ENCODE results near the gene HTT. TPM values are rescaled to one million over a fixed set of nuclear protein-coding genes. Genes with fewer than 3 reads are reported as not detected.
"Not testable (repeated sequence)": the region's sequence is repeated elsewhere in the genome, so short reads cannot be mapped to it uniquely, and the experiment has no call there.

HTT gene
- total and polyA plus RNA-seq, 2 experiments from 2014 or later, result 11.4 to 38.6 TPM

DNA sequence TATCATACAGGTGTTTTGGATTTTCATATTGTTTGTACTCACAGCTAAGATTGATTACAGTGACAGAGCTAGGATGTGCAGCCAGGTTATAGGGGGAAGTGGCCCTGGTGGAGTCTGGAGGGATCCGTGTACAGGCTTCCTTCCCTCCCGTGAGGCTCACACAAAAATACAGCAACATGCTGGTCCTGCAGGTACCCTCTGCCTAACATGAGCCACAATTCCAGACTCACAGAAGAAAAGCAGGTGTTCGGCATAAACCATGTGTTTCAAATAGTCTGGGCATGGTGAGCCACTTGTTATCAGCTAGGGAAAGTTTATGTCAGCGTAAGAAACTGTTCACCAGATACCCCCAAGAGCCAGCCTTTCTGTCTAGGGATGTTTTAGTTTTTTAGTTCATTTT is 82.9 kb downstream of the HTT start:
- no peak overlapping the region for H3K27ac ChIP-seq
- peaks cover 23% of the 10 kb centered on the region for H3K36me3 ChIP-seq

DNA sequence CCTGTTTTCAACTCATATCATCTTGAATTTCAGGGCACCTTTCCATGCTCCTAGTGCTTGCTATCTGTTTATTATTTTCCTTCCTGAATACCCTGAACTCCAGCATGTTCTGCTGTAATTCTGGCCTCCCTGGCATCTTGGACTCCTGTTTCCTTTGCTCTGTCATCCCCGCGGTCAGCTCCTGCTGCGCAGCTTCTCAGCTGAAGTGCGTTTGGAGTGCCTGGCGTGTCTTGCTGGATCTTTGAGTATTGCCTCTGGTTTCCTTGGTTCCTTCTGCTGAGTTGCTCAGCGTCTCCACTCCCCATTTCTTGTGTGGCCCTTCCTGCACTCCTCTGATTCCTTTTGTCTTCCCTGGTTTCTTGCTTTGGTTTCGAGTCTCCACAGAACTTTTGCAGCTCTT is 84.4 kb downstream of the HTT start:
- no peak for DNase-seq (ENCODE audit: low read depth in 1 of 2, low spot score in 1 of 2)
- H3K27ac ChIP-seq, result no peak overlapping the region
- no peaks in the 10 kb centered on the region for H3K9me3 ChIP-seq (ENCODE audit: low read depth)
- no peak overlapping the region for H3K4me3 ChIP-seq
- TF ChIP-seq, protein P1, sequence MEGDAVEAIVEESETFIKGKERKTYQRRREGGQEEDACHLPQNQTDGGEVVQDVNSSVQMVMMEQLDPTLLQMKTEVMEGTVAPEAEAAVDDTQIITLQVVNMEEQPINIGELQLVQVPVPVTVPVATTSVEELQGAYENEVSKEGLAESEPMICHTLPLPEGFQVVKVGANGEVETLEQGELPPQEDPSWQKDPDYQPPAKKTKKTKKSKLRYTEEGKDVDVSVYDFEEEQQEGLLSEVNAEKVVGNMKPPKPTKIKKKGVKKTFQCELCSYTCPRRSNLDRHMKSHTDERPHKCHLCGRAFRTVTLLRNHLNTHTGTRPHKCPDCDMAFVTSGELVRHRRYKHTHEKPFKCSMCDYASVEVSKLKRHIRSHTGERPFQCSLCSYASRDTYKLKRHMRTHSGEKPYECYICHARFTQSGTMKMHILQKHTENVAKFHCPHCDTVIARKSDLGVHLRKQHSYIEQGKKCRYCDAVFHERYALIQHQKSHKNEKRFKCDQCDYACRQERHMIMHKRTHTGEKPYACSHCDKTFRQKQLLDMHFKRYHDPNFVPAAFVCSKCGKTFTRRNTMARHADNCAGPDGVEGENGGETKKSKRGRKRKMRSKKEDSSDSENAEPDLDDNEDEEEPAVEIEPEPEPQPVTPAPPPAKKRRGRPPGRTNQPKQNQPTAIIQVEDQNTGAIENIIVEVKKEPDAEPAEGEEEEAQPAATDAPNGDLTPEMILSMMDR (IDR thresholded peaks at IDR 0.05; ENCODE audit: low read depth, low read length), result no peak
- no peaks in the 10 kb centered on the region for H3K27me3 ChIP-seq
- peaks cover 12% of the 10 kb centered on the region for H3K36me3 ChIP-seq
- peaks cover 20% of the 10 kb centered on the region for H3K4me1 ChIP-seq (ENCODE audit: low read depth)

More for the DNA sequence above, 82.9 kb downstream of the HTT start:
- TF ChIP-seq, protein P1 (IDR thresholded peaks at IDR 0.05; ENCODE audit: low read depth, low read length), result no peak
- H3K4me3 ChIP-seq, result no peak overlapping the region
- no peaks in the 10 kb centered on the region for H3K9me3 ChIP-seq (ENCODE audit: low read depth)
- no peaks in the 10 kb centered on the region for H3K27me3 ChIP-seq
- DNase-seq (ENCODE audit: low read depth in 1 of 2, low spot score in 1 of 2), result no peak
- H3K4me1 ChIP-seq (ENCODE audit: low read depth), result peaks cover 20% of the 10 kb centered on the region

DNA sequence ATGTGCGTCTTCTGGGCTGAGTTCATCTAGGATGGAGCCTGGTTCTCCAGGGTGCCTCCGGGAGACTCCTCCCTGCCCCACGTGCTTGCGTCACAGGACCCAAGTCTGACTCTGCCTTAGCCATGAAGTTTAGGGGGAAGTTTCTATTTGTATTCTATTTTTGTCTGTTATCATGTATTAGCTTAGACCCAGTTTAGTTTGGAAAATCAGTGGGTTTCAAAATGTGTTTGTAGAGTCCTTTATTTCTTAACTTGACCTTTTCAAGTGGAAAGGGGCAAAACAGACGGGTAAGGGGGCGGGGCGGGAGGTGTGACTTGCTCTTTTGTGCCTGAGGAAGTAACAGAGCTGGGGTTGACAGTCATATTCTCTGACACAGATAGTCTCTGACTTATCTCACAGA is 86.0 kb downstream of the HTT start:
- no peak overlapping the region for H3K4me3 ChIP-seq

DNA sequence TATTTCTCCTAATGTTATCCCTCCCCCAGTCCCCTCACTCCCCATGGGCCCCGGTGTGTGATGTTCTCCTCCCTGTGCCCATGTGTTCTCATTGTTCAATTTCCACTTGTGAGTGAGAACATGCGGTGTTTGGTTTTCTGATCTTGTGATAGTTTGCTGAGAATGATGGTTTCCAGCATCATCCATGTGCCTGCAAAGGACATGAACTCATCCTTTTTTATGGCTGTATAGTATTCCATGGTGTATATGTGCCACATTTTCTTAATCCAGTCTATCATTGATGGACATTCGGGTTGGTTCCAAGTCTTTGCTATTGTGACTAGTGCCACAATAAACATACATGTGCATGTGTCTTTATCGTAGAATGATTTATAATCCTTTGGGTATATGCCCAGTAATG is 86.6 kb downstream of the HTT start:
- DNase-seq (ENCODE audit: low read depth in 1 of 2, low spot score in 1 of 2); H3K36me3 ChIP-seq; H3K27me3 ChIP-seq; H3K4me3 ChIP-seq; H3K9me3 ChIP-seq (ENCODE audit: low read depth): not testable (repeated sequence)
- Histone ChIP-seq H3K4me1 (ENCODE audit: low read depth) (peaks cover 26% of the 10 kb centered on the region), H3K27ac (peak overlapping the region; percentile 67)

More for the DNA sequence above, 86.0 kb downstream of the HTT start:
- peak overlapping the region; percentile 67 for H3K27ac ChIP-seq
- no peaks in the 10 kb centered on the region for H3K27me3 ChIP-seq
- TF ChIP-seq, protein P1 (IDR thresholded peaks at IDR 0.05; ENCODE audit: low read depth, low read length), result no peak
- no peaks in the 10 kb centered on the region for H3K9me3 ChIP-seq (ENCODE audit: low read depth)
- peaks cover 7% of the 10 kb centered on the region for H3K36me3 ChIP-seq
- no peak for DNase-seq (ENCODE audit: low read depth in 1 of 2, low spot score in 1 of 2)
- H3K4me1 ChIP-seq (ENCODE audit: low read depth), result peaks cover 21% of the 10 kb centered on the region

DNA sequence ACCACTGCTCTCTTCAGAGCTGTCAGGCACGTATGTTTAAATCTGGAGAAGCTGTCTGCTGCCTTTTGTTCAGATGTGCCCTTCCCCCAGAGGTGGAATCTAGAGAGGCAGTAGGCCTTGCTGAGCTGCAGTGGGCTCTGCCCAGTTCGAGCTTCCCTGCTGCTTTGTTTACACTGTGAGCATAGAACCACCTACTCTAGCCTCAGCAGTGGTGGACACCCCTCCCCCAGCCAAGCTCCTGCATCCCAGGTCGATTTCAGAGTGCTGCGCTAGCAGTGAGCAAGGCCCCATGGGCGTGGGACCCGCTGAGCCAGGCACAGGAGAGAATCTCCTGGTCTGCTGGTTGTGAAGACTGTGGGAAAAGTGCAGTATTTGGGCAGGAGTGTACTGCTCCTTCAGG is 92.0 kb downstream of the HTT start:
- not testable (repeated sequence) for H3K27me3 ChIP-seq; H3K4me3 ChIP-seq; H3K36me3 ChIP-seq; H3K9me3 ChIP-seq (ENCODE audit: low read depth)
- DNase-seq (ENCODE audit: low read depth in 1 of 2, low spot score in 1 of 2), result peak in 1 of 2 donors; percentile 81
- peaks cover 31% of the 10 kb centered on the region for H3K4me1 ChIP-seq (ENCODE audit: low read depth)
- H3K27ac ChIP-seq, result peak overlapping the region; percentile 90

DNA sequence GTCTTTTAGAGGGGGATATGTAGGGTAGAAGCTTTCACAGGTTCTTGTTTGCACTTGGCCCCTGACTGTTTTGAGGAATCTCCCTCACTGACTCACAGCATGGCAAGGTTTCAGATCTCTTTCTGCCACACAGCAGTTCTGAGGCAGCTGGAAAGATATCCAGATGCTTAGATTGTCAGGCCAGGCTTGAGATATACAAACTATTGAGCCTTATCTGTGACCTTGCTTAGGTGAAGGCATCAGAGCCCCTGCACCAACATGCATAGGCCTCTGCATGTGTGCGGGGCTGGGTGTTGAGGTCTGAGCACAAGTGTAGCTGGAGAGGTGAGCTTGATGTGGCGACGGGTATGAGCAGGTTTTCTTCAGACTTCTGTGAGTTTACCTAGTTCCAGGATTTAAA is 93.5 kb downstream of the HTT start:
- Histone ChIP-seq H3K4me3 (no peak overlapping the region), H3K27me3 (no peaks in the 10 kb centered on the region), H3K4me1 (ENCODE audit: low read depth) (peaks cover 31% of the 10 kb centered on the region), H3K9me3 (ENCODE audit: low read depth) (no peaks in the 10 kb centered on the region), H3K36me3 (peaks cover 3% of the 10 kb centered on the region), H3K27ac (peak overlapping the region; percentile 90)
- TF ChIP-seq, protein P1 (IDR thresholded peaks at IDR 0.05; ENCODE audit: low read depth, low read length), result no peak
- peak; percentile 17 to 84 for DNase-seq (ENCODE audit: low read depth in 1 of 2, low spot score in 1 of 2)
